ENCODE results near the gene DNTT.

Gene DNTT

GRCh38 chr10:96368971-96369370 is 64.7 kb downstream of the DNTT start:
- Histone ChIP-seq H2AFZ (ENCODE audit: low read length) (no peak overlapping the region), H3K27me3 (ENCODE audit: insufficient read depth, low read length, poor library complexity, severe bottlenecking) (no peaks in the 10 kb centered on the region), H3K36me3 (ENCODE audit: insufficient read depth, low read length) (no peaks in the 10 kb centered on the region), H4K20me1 (ENCODE audit: insufficient read depth, low read length, poor library complexity, severe bottlenecking) (no peaks in the 10 kb centered on the region), H3F3A (ENCODE audit: low read depth) (no peaks in the 10 kb centered on the region), H3K4me3 (ENCODE audit: low read length, poor library complexity, severe bottlenecking) (no peak overlapping the region), H3K9me2 (replicated peaks; ENCODE audit: low read depth, low read length) (no peaks in the 10 kb centered on the region), H3K79me2 (ENCODE audit: insufficient read depth, low read length) (no peaks in the 10 kb centered on the region), H3K9me3 (ENCODE audit: insufficient read depth, low read depth, low read length) (no peaks in the 10 kb centered on the region), H3K4me2 (ENCODE audit: low read depth, low read length, poor library complexity, severe bottlenecking) (no peak overlapping the region), H3K9ac (ENCODE audit: low read depth, low read length, poor library complexity, severe bottlenecking) (no peak overlapping the region), H3K4me1 (ENCODE audit: insufficient read depth, low read length, poor library complexity, severe bottlenecking) (no peaks in the 10 kb centered on the region)
- TF ChIP-seq CTCF (conservative IDR thresholded peaks at IDR 0.05; ENCODE audit: low read length) (no peak), EZH2phosphoT487 (IDR thresholded peaks at IDR 0.05; ENCODE audit: borderline replicate concordance) (no peak)

- Histone ChIP-seq H3K4me2 (ENCODE audit: low read depth, low read length, poor library complexity, severe bottlenecking) (no peak overlapping the region), H3K9me2 (replicated peaks; ENCODE audit: low read depth, low read length) (no peaks in the 10 kb centered on the region), H3K36me3 (ENCODE audit: insufficient read depth, low read length) (no peaks in the 10 kb centered on the region), H4K20me1 (ENCODE audit: insufficient read depth, low read length, poor library complexity, severe bottlenecking) (no peaks in the 10 kb centered on the region), H3K27me3 (ENCODE audit: insufficient read depth, low read length, poor library complexity, severe bottlenecking) (no peaks in the 10 kb centered on the region), H3K9me3 (ENCODE audit: insufficient read depth, low read depth, low read length) (no peaks in the 10 kb centered on the region), H3F3A (ENCODE audit: low read depth) (no peaks in the 10 kb centered on the region), H3K9ac (ENCODE audit: low read depth, low read length, poor library complexity, severe bottlenecking) (no peak overlapping the region), H2AFZ (ENCODE audit: low read length) (no peak overlapping the region; the same call in 1 of the 2 replicates), H3K79me2 (ENCODE audit: insufficient read depth, low read length) (no peaks in the 10 kb centered on the region), H3K4me3 (ENCODE audit: low read length, poor library complexity, severe bottlenecking) (no peak overlapping the region), H3K4me1 (ENCODE audit: insufficient read depth, low read length, poor library complexity, severe bottlenecking) (no peaks in the 10 kb centered on the region)
- TF ChIP-seq EZH2phosphoT487 (IDR thresholded peaks at IDR 0.05; ENCODE audit: borderline replicate concordance) (no peak), CTCF (conservative IDR thresholded peaks at IDR 0.05; ENCODE audit: low read length) (no peak)
These were observed 65.8 kb downstream of the DNTT start for GRCh38 chr10:96369890-96370583.

GRCh38 chr10:96370584-96371157 is 66.4 kb downstream of the DNTT start:
- no peaks in the 10 kb centered on the region for H3K9me3 ChIP-seq (ENCODE audit: insufficient read depth, low read depth, low read length)
- H4K20me1 ChIP-seq (ENCODE audit: insufficient read depth, low read length, poor library complexity, severe bottlenecking): no peaks in the 10 kb centered on the region
- H3K9me2 ChIP-seq (replicated peaks; ENCODE audit: low read depth, low read length): no peaks in the 10 kb centered on the region
- no peaks in the 10 kb centered on the region for H3K27me3 ChIP-seq (ENCODE audit: insufficient read depth, low read length, poor library complexity, severe bottlenecking)
- no peaks in the 10 kb centered on the region for H3K4me1 ChIP-seq (ENCODE audit: insufficient read depth, low read length, poor library complexity, severe bottlenecking)
- H2AFZ ChIP-seq (ENCODE audit: low read length): no peak overlapping the region; the same call in 1 of the 2 replicates
- H3K4me3 ChIP-seq (ENCODE audit: low read length, poor library complexity, severe bottlenecking): no peak overlapping the region
- TF ChIP-seq EZH2phosphoT487 (IDR thresholded peaks at IDR 0.05; ENCODE audit: borderline replicate concordance): no peak
- TF ChIP-seq CTCF (conservative IDR thresholded peaks at IDR 0.05; ENCODE audit: low read length): peak; percentile 88
- H3K36me3 ChIP-seq (ENCODE audit: insufficient read depth, low read length): no peaks in the 10 kb centered on the region
- H3F3A ChIP-seq (ENCODE audit: low read depth): no peaks in the 10 kb centered on the region
- no peak overlapping the region for H3K4me2 ChIP-seq (ENCODE audit: low read depth, low read length, poor library complexity, severe bottlenecking)
- H3K79me2 ChIP-seq (ENCODE audit: insufficient read depth, low read length): no peaks in the 10 kb centered on the region
- H3K9ac ChIP-seq (ENCODE audit: low read depth, low read length, poor library complexity, severe bottlenecking): no peak overlapping the region
